GM12892 (cell line): ENCODE results near the gene MED26.

Experiments
- DNase-seq: peaks from one replicate; pipeline ENCODE4 v3.0.0; 2011; ENCODE audit not compliant: insufficient read length
- FAIRE-seq: peaks from 2 replicates; lab custom pipeline; 2011; peaks lifted over from hg19 to GRCh38; lab: Jason Lieb, UNC
- POLR2A ChIP-seq: IDR thresholded peaks from 2 replicates; pipeline ENCODE4 v1.6.1; 2011; ENCODE audit warnings: low read depth, low read length, control low read depth
- POLR2AphosphoS5 ChIP-seq: IDR thresholded peaks from 2 replicates; pipeline ENCODE4 v1.6.1; 2011; ENCODE audit warnings: low read depth, low read length, control low read depth
- TAF1 ChIP-seq: IDR thresholded peaks from 2 replicates; pipeline ENCODE4 v1.6.1; 2011; ENCODE audit warnings: low read depth, mild to moderate bottlenecking, control low read depth, low read length, borderline replicate concordance

MED26 gene

DNA sequence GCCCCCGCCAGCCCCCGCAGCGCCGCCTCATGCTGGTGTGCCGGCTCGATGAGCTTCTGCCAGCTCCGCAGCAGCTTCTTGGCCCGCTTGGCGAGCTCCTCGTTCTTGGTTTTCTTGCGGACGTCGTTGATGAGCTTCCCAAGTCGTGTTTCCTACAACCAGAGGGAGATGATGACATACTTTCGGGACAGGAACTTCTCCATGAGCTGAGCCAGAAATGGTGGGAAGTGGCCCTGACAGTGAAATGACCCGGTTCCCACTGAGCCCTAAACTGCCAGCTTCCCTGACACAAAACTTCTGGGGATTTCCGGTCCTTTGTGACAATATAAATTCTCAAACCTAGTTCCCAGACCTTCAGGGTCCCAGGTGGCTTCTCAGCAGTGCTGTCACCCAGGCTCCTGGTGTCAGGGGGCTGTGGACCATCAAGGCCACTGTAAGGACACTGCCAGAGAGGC, 50.4 kb downstream of the MED26 start:
- FAIRE-seq = no peak
- no peak for DNase-seq
- no peak for TF ChIP-seq POLR2A
- TF ChIP-seq POLR2AphosphoS5 = no peak
- TF ChIP-seq TAF1 = no peak

DNA sequence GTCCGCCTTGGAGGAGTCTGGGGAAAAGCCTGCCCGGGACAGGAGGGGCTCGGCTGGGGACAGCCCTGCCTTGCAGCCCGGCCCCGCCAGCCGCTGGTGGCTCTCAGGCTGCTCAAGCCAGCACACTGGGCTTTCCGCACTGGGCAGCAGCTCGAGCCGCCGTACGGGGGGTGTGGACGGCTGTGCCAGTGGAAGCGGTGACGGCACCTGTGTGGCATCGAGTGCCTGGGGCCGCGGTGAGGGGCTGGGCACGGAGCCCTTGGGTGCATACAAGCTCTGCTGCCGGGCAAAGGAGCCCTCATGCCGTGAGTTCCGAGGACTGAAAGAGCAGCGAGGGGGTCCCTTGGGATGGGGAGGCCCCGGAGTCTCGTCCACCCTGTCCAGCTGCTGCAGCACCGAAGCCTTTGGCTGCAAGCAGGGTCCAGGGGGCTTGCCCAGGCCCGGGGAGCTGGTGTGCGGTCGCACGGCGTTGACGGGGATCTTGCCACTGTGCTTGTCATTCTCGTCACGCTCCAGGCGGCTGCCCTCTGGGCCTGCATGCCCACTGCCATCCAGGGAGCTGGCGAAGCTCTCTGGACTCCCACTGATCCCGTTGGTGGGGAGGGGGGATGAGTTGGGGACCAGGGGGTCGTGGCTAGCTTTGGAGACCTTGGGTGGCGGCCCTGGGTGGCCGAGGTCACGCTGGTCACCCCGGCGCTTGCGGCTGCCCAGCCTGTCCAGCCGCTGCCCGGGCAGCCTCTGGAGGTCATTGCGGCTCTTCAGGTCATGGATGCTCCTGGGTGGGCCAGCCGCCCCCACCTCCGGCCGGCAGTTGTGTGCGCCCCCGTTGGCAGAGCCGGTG, 51.1 kb downstream of the MED26 start:
- no peak for FAIRE-seq
- TF ChIP-seq POLR2A (no peak), TAF1 (no peak), POLR2AphosphoS5 (no peak)
- DNase-seq = no peak

DNA sequence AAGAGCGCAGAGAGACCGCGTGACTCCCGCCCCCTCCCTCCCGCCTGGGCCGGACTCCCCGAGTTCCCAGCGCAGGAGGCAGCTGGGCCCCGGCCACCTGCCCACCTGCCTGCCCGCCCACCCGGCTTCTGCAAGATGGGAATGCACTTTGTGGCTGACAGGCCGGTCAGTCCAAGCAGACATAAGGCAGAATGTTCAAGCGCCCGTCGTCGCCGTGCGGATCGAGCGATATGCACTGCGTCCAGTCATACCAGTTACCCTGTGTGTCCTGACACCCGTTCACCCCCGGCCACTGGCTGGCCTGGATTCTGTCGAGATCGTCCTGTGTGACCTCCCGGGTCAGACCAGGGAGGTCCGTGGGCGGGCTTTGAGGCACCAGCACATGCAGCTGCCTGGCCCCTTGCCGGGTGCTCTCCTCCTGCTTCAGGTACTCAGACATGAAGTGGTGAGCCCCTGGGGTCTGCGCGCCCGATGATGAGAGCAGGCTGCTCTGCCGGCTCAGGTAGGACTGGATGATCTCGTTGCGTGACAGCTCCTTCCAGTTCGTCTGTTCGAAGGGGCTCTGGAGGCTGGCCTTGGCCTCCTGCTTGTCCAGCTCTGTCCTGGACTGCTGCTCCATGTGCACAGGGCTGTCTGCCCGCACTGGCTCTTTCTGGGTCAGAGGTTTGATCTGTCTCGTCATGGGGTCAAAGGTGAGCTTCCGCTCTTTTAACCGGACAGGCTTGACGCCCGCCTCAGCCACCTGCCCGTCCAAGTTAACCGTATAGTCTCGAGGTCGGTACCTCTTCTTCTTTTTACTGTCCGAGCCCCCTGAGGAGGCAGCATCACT, 51.9 kb downstream of the MED26 start:
- no peak for DNase-seq
- no peak for FAIRE-seq
- TF ChIP-seq POLR2A (no peak), POLR2AphosphoS5 (no peak), TAF1 (no peak)

DNA sequence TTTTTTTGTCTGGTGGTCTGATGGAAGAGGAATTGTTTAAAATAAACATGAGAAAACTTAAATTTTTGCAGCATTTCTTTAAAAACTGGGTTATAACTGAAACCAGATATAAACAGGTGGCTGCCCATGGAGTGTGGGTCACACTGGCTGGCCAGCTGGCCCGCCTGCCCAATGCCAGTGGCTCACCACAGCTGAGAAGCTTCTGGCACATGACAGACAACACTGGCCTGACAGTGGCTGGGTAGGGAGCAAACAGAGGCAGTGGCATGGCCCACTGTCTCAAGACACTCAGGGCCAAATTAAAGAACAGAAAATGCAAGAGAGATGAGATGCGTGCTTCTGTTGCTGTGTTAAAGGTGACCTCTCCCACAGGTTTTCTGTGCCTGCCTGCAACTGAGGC, 52.7 kb downstream of the MED26 start:
- no peak for FAIRE-seq
- no peak for DNase-seq
- TF ChIP-seq TAF1 (no peak), POLR2AphosphoS5 (no peak)

DNA sequence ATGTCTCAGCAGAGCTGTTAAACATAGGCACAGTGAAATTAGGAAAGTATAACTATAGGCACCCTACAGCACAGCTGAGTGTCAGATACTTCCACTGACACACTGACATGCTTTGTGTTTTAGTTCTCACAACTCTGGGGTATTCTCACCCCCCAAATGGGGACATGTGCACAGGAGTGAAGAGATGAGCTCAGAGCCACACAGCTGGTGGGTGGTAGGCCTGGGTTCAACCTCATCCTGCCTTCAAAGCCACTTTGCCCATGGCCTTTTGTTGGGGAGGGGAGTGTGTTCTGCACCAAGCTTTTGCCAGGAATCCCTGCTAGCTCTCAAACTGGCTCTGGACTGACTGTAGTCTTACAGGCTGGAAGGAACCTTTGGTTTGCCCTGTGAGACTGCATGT, 54.1 kb downstream of the MED26 start:
- FAIRE-seq = no peak
- DNase-seq = no peak
- TF ChIP-seq POLR2AphosphoS5 = no peak
- TF ChIP-seq POLR2A = no peak
- TF ChIP-seq TAF1 = no peak

DNA sequence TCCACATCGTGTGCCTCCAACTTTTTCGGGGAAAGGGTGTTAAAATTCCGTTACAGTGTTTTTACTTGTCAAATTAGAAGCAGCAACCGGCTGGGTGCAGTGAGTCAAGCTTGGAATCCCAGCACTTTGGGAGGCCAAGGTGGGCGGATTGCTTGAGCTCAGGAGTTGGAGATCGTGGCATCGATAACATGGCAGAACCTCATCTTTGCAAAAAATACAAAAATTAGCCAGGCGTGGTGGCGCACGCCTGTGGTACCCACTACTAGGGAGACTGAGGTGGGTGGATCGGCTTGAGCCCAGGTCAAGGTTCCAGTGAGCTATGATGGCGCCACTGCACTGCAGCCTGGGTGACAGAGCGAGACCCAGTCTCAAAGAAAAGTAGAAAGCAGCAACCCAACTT, 54.7 kb downstream of the MED26 start:
- DNase-seq (no peak), FAIRE-seq (no peak)
- TF ChIP-seq POLR2AphosphoS5 (no peak), TAF1 (no peak), POLR2A (no peak)

DNA sequence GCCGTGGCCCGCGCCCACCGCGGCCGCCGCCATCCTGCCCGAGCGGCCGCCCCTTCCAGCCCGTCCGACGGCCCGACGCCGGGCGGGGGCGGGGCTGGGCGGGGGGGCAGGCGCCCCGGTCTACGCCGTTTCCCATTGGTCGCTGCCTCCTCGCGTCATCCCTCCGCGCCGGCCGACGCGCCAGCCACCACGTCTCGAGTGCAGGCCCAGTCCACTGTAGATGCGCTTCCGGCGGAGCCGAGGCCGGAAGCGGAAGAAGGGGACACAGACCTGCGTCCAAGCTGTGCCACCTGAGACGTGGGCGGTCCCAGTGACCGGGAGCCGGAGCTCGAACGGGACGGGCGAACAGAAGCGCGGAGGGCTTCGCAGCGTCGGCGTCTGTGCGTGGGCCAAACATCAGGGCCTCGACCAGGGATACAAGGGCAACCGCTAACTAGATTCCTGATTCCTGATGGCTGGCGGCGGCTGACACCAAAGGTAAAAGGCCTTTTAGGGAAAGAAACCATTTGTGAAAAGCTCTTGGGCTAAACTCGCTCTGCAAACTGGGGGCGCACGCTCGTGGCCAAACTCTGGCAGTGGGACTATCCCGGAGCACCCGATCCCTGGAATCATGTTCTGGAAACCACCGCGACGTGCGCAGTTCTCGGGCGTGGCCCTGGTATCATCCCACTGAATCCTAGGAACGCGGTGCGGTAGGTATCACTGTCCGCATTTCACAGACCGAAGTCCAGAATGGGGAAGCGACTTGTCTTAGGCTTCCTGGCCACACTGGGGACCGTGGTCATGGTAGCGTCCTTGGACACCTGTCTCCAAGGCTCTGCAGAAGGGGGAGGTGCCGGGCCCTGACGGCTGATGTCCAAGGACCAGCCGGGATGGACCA, 55.4 kb downstream of the MED26 start, which contains the start of gene SLC35E1:
TSS of gene SLC35E1 (minus strand) at position 84 of the 880 bp plus-strand sequence. CDS start at position 33, 51 bp downstream.
- TF ChIP-seq POLR2A = peak; percentile 80
- peak; percentile 88 for TF ChIP-seq POLR2AphosphoS5
- TF ChIP-seq TAF1 = peak; percentile 77
- DNase-seq (peak; percentile 100), FAIRE-seq (peak; percentile 99)

DNA sequence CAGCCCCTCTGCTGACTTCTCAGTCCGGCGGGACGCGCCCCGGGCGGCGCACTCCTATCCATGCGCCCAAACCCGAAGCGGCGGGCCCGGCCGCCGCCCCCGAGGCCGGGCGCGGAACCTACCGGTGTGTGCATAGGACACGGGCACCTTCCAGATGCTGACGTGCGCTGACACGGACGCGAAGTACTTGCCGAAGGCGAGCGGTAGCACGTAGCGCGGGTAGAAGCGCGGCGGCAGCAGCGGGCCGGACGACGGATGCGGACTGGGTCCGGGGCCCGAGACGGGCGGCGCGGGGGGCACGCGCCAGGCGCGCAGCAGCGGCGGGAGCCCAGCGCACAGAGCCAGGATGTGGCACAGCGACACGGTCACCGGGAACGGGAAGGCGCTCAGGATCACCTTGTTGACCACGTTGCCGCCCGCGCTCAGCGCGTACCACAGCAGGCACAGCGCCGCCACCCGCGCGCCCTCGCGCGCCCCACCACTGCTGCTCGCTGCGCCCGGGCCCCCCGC, 56.1 kb downstream of the MED26 start:
- 0 out of 2 replicates have a peak, but pooled peaks have one; percentile 9 for TF ChIP-seq POLR2A
- no peak for TF ChIP-seq TAF1
- peak; percentile 12; the same call in 1 of the 2 replicates for TF ChIP-seq POLR2AphosphoS5
- DNase-seq (no peak), FAIRE-seq (no peak)

DNA sequence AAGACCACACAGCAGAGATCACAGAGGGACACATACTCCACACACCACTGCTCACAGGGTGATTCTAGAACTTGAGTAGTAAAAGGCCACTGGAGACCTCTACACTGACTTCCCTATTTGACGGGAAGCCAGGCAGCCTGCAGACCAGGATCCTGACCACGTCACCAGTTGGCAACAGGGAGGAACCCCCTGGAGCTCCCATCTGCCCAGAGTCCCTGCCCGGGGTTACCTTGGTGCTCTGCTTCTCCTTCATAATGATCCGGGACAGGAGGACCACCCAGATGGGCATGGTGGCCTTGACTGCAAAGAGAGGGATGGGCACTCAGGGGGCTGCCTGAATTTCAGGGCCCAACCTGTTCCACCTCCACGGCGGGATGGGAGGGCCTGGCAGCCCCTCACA, 56.7 kb downstream of the MED26 start:
- FAIRE-seq = no peak
- TF ChIP-seq TAF1 = no peak
- TF ChIP-seq POLR2A = no peak
- no peak for TF ChIP-seq POLR2AphosphoS5
- DNase-seq = no peak

DNA sequence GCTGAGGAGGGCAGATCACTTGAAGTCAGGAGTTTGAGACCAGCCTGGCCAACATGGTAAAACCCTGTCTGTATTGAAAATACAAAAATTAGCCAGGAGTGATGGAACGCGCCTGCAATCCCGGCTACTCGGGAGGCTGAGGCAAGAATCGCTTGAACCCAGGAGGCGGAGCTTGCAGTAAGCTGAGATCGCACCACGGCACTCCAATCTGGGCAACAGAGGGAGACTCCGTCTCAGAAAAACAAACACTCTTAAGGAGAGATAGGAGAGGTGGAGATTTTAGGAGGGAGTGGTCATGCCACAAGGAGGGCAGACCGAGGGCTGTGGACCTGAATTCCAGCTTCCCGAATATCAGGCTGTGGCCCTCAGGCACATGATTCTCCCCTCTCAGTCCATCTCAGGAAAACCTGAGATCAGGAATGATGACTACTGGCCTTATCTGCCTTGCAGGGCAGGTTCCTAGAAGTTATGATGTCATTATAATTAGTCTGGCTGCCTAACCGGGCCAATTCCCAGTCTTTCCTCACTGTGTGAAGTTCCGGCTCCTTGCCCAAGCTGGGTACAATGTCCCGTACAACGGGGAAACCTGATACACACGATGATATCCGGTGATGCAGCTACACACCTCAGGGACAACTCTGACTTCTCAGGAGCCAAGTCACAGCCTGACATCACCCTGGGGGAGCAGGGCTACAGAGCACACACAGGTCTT, 58.2 kb downstream of the MED26 start:
- FAIRE-seq (no peak), DNase-seq (no peak)
- TF ChIP-seq POLR2A = no peak
- no peak for TF ChIP-seq POLR2AphosphoS5
- no peak for TF ChIP-seq TAF1

DNA sequence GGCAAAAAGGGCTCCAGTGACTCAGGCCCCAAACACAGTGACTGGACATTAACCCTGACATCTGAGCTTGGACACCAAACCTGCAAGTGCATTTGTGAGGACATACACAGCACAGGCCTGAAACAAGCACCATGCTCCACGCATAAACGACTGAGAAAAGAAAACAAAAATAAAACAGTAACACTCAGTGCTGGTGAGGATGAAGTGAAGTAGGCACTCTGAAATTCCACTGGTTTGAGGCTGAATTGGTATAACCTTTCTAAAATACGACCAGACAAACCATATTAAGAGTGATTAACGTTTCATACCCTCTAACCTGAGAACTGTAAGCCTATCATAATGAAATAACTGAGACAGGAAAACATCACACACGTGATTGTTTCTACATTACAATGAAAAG, 61.3 kb downstream of the MED26 start:
- FAIRE-seq = no peak
- TF ChIP-seq TAF1 (no peak), POLR2AphosphoS5 (no peak), POLR2A (no peak)

More for the DNA sequence above, 61.3 kb downstream of the MED26 start:
- no peak for DNase-seq
